H7 (cell line): ENCODE measurements around the gene RAD51AP1. TPM values are rescaled to one million over a fixed set of nuclear protein-coding genes. Genes with fewer than 3 reads are reported as not detected.

ENCODE experiments used
- DNase-seq: peaks from one replicate; pipeline ENCODE4 v3.0.0; 2012
- H3K27me3 ChIP-seq: 2 replicates; pipeline ENCODE4 v1.6.0; 2011; ENCODE audit warnings: mild to moderate bottlenecking, low read length; ENCODE audit not compliant: control insufficient read depth, insufficient read depth
- H3K36me3 ChIP-seq: replicated peaks from 2 replicates; pipeline ENCODE4 v1.5.1; 2011; ENCODE audit warnings: low read length; ENCODE audit not compliant: control insufficient read depth, insufficient read depth
- H3K4me3 ChIP-seq: 2 replicates; pipeline ENCODE4 v1.5.1; 2011; ENCODE audit warnings: low read depth, mild to moderate bottlenecking, control low read depth, low read length, moderate library complexity; ENCODE audit not compliant: insufficient read depth
- total RNA-seq: library from RNA; depleted of rRNA; stranded (reverse); fragments of >200 nt; shearing (Covaris generic); gene quantifications from 2 replicates; pipeline ENCODE4 v1.2.3, GENCODE V29; 2014; rRNA removed

Gene RAD51AP1
- total RNA-seq, 1 experiment from 2014 or later = 59.7 TPM

DNA sequence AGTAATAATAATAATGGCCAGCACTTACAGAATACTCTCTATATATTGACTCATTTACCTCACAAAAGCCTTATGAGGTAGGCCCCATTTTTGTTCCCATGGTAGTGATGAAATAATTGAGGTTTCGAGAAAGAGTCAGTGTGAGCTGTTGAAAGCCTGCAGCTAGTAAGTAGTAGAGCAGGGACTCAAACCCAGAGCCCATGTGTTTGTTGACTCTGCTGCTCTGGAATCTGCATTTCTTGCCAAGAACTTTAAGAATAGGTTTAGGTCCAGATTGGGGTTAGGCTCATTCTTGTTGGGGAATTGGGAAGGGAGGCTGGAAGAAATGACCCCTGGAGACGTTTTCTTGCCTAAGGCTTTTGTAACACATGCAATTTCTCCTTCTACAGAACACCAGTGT is 51.3 kb downstream of the RAD51AP1 start:
- DNase-seq = no peak
- H3K36me3 ChIP-seq = no peaks in the 10 kb centered on the region
- no peak overlapping the region for H3K4me3 ChIP-seq
- H3K27me3 ChIP-seq = no peaks in the 10 kb centered on the region; the same call in 1 of the 2 replicates

DNA sequence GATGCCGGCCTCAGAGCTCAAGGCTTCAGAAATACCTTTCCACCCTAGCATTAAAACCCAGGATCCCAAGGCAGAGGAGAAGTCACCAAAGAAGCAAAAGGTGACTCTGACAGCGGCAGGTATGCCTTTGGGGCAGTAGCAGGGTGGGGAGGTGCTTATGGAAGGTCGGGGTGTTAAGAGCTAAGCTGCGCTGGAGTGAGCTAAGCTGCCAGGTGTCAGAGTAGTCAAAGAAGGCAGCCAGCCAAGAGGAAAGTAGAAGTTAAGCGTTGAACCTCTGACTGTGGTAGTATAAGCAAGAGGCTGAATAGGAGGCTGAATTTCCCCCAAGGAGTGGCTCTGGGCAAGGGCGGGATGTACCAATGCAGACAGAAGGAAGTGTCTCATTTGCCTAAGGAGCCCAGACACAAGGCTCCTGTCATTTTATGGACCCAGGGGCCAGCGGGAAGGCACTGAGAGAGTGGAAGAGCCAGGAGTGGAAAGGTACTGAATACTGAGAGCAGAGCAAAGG is 52.5 kb downstream of the RAD51AP1 start:
- no peaks in the 10 kb centered on the region; the same call in 1 of the 2 replicates for H3K27me3 ChIP-seq
- no peak for DNase-seq
- no peaks in the 10 kb centered on the region for H3K36me3 ChIP-seq
- no peak overlapping the region for H3K4me3 ChIP-seq

DNA sequence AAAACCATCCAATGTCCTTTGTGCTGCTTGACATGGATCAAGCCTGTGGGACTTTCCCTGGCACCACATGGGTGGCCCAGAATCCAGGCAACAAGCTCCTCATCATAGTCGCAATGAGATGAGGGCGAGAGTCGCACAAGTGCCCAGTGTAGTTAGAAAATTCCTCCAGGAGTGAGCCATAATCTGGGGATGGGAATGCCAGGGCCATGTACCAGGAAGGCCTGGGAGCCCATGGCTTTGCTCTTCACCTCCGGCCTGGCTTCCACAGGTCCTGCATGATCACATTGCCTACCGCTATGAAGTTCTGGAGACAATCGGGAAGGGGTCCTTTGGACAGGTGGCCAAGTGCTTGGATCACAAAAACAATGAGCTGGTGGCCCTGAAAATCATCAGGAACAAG is 57.2 kb downstream of the RAD51AP1 start:
- no peak for DNase-seq
- Histone ChIP-seq H3K27me3 (no peaks in the 10 kb centered on the region), H3K4me3 (no peak overlapping the region), H3K36me3 (no peaks in the 10 kb centered on the region)

DNA sequence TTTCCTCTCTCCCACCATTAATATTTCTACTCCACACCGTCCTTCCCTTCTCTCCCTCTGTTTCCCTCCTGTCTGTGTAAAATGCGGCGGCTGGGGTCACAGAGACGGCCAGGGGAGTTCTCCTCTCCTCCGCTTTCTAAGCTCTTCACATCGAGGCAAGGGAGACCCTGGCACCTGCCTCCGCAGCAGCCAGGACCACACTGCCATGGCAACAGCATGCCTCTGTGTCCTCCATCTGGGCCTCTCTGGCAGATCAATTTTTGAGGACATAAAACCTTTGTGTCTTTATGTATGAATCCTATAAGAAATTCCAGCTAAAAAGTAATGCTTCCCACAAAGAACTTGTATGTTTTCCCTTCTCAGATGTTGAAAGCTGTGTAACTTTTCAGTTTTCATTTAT is 64.7 kb downstream of the RAD51AP1 start:
- no peak for DNase-seq
- Histone ChIP-seq H3K27me3 (no peaks in the 10 kb centered on the region), H3K36me3 (no peaks in the 10 kb centered on the region), H3K4me3 (no peak overlapping the region)

DNA sequence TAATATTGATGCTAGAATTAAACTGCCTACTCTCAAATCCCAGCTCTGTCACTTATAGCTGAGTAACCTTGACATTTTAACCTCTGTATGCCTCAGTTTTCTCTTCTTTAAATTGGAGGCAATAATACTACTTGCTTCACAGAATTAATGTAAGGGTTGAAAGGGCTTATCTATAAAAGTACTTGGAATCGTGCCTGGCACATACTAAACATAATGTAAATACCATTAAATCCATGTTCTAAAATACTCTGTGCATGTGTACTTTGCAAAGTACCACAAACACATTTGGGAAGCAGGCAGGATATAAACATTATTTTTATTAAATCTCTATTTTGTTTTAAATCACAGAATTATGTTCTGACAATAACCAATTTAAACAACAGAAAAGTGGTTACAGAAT is 65.3 kb downstream of the RAD51AP1 start:
- DNase-seq = no peak
- Histone ChIP-seq H3K36me3 (no peaks in the 10 kb centered on the region), H3K27me3 (no peaks in the 10 kb centered on the region), H3K4me3 (no peak overlapping the region)

DNA sequence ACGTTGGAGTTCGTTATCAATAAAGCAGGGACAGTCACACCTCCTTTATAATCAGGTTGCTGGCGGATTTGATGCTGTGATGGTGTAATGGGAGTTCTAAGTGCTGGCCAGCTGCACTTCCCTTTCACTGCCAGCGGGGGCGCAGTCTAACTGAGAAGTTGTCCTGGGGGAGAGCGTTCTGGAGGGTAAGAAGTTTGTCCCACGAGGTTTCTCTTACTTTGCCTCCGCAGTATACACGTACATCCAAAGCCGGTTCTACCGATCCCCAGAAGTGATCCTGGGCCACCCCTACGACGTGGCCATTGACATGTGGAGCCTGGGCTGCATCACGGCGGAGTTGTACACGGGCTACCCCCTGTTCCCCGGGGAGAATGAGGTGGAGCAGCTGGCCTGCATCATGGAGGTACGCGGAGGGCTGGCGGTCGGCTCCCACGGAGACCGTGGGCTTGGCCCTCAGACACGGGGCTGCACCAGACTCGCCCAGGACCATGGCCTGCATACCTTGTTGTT is 66.0 kb downstream of the RAD51AP1 start:
- DNase-seq = peak; percentile 80
- H3K27me3 ChIP-seq = no peaks in the 10 kb centered on the region
- H3K4me3 ChIP-seq = peak overlapping the region; percentile 74
- H3K36me3 ChIP-seq = no peaks in the 10 kb centered on the region

DNA sequence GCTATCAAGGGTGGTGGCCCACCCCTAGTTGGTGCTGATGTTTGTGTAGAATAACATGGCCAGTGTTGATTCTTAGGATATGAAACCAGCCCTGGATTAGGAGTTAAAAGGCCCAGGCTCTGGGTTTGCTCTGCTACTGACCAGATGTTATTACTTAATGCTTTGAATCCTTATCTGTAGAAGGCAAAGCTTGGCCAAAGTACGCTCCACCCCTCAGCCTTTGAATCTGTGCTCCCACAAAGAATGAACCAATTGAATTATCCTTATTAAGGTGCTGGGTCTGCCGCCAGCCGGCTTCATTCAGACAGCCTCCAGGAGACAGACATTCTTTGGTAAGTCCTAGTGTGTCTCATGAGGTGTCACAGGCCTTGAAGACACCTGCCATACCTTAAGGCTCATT is 68.4 kb downstream of the RAD51AP1 start:
- Histone ChIP-seq H3K4me3 (no peak overlapping the region), H3K27me3 (no peaks in the 10 kb centered on the region), H3K36me3 (no peaks in the 10 kb centered on the region; the same call in 1 of the 2 replicates)
- DNase-seq = no peak

DNA sequence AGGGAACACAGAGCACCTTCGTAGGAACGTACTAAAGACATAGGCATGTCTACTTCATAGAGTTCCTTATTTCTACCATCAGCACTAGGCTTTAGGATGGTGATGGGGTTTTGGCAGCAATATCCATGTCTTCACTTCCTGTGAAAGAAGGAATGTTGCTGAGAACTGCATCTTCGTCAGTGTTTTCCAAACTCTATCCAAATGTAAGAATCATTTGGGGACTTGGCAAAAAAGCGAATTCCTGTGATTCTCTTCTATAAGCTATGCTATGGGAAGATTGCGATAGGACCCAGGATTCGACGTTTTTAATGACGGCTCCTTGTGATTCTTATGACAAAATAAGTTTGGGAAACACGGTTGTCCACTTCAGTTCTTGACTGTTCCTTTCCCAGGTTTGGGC is 70.4 kb downstream of the RAD51AP1 start:
- no peak for DNase-seq
- Histone ChIP-seq H3K27me3 (no peaks in the 10 kb centered on the region), H3K4me3 (no peak overlapping the region), H3K36me3 (no peaks in the 10 kb centered on the region; the same call in 1 of the 2 replicates)

Other genes starting within 250 kb of the RAD51AP1 start
- 2.6 and 3.4 TPM in 2 replicates for gene TIGAR, start 217.7 kb upstream of the RAD51AP1 start, total RNA-seq
- gene FGF23, start 159.2 kb upstream of the RAD51AP1 start, total RNA-seq = 0.17 and 0.37 TPM in 2 replicates
- gene FGF6, start 93.1 kb upstream of the RAD51AP1 start, total RNA-seq = not detected in 2 replicates
- gene DYRK4, start 23.3 kb downstream of the RAD51AP1 start, total RNA-seq = 25.5 and 30.6 TPM in 2 replicates
- gene AKAP3, start 110.2 kb downstream of the RAD51AP1 start, total RNA-seq = 1.5 and 1.9 TPM in 2 replicates
- 100 and 104 TPM in 2 replicates for gene NDUFA9, start 110.2 kb downstream of the RAD51AP1 start, total RNA-seq
- 2.3 and 4.1 TPM in 2 replicates for gene GALNT8, start 181.5 kb downstream of the RAD51AP1 start, total RNA-seq